HG03064 (cell line): ENCODE data around the gene LYL1.
A peak's percentile ranks its signal among the peaks of the same experiment; 100 is the strongest.
"Not testable (repeated sequence)": the region's sequence is repeated elsewhere in the genome, so short reads cannot be mapped to it uniquely, and the experiment has no call there.

ENCODE experiments used
- ATAC-seq: cut with Tn5 transposase; IDR thresholded peaks from one replicate; pipeline ENCODE4 v1.9.1; 2021; ENCODE audit warnings: low read depth; ENCODE audit not compliant: unreplicated experiment

The LYL1 gene

GRCh38 chr19:13102666-13103580 lies at the start of gene LYL1:
LYL1 (minus strand) TSS chr19:13102858; CDS start chr19:13101171, 1,687 bp downstream.
- ATAC-seq, result peak; percentile 42

GRCh38 chr19:13151605-13152355 lies 49.1 kb upstream of the LYL1 start:
- no peak for ATAC-seq

- ATAC-seq, result no peak
These were observed 48.4 kb upstream of the LYL1 start for GRCh38 chr19:13150931-13151604.

- ATAC-seq, result no peak
These were observed 47.7 kb upstream of the LYL1 start, which contains the start of the genes IER2 and STX10 for GRCh38 chr19:13150187-13150930. IER2 (plus strand) TSS chr19:13150411; CDS start chr19:13153187, 2,776 bp downstream. STX10 (minus strand) TSS chr19:13150375; CDS start chr19:13150173, 202 bp downstream.

- ATAC-seq, result no peak
These were observed 47.0 kb upstream of the LYL1 start for GRCh38 chr19:13149628-13150186.

- ATAC-seq, result not testable (repeated sequence)
These were observed 46.5 kb upstream of the LYL1 start for GRCh38 chr19:13149173-13149627.

GRCh38 chr19:13146763-13147563 lies 44.3 kb upstream of the LYL1 start:
- ATAC-seq, result no peak

GRCh38 chr19:13139633-13140311 lies 37.1 kb upstream of the LYL1 start:
- no peak for ATAC-seq

GRCh38 chr19:13138916-13139198 lies 36.2 kb upstream of the LYL1 start:
- ATAC-seq, result no peak

- no peak for ATAC-seq
These were observed 35.7 kb upstream of the LYL1 start for GRCh38 chr19:13138171-13138915.

GRCh38 chr19:13137290-13137794 lies 34.7 kb upstream of the LYL1 start:
- ATAC-seq, result no peak

GRCh38 chr19:13135068-13136062 lies 32.7 kb upstream of the LYL1 start:
- no peak for ATAC-seq

- no peak for ATAC-seq
These were observed 32.0 kb upstream of the LYL1 start for GRCh38 chr19:13134626-13135025.

GRCh38 chr19:13133241-13133870 lies 30.7 kb upstream of the LYL1 start:
- ATAC-seq, result no peak

GRCh38 chr19:13132471-13133180 lies 30.0 kb upstream of the LYL1 start:
- no peak for ATAC-seq
